Astrocyte of the cerebellum (primary cell): ENCODE results near the gene ACSL1.

Experiments
- DNase-seq: peaks from one replicate; pipeline ENCODE4 v3.0.0-alpha.2; 2011; ENCODE audit warnings: low read depth
- H3K4me3 ChIP-seq: 2 replicates; pipeline ENCODE4 v1.5.1; 2011; ENCODE audit warnings: mild to moderate bottlenecking, low read depth, low read length, moderate library complexity
- in situ Hi-C: cut with HindIII; loops from 2 replicates; pipeline ENCODE4 v1.10.0; 2017; ENCODE audit warnings: low sequenced_read_pairs
- TF ChIP-seq, protein P1 (sequence below): IDR thresholded peaks from 2 replicates; pipeline ENCODE4 v1.5.1; 2012; ENCODE audit warnings: low read length, low read depth, moderate library complexity, mild to moderate bottlenecking; ENCODE audit errors: missing control alignments

Gene ACSL1

DNA sequence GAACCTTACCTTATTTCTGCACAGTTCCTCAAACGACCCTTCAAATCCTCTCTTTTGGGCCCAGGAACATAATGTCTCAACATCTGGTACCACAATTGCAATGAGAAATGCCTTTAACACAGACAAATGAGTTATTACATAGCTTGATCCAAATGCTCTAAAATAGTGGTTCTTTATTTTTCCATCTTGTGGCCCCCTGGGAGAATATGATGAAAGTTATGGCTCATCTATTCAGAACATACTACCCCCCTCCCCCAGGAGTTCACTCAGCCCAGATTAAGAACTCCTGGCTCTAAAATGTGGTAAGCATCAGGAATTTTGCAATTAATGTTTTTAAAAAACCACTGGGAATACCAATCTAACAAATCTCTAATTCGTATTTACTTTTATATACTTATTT, 68.0 kb downstream of the ACSL1 start:
- no peak for DNase-seq
- TF ChIP-seq, protein P1, sequence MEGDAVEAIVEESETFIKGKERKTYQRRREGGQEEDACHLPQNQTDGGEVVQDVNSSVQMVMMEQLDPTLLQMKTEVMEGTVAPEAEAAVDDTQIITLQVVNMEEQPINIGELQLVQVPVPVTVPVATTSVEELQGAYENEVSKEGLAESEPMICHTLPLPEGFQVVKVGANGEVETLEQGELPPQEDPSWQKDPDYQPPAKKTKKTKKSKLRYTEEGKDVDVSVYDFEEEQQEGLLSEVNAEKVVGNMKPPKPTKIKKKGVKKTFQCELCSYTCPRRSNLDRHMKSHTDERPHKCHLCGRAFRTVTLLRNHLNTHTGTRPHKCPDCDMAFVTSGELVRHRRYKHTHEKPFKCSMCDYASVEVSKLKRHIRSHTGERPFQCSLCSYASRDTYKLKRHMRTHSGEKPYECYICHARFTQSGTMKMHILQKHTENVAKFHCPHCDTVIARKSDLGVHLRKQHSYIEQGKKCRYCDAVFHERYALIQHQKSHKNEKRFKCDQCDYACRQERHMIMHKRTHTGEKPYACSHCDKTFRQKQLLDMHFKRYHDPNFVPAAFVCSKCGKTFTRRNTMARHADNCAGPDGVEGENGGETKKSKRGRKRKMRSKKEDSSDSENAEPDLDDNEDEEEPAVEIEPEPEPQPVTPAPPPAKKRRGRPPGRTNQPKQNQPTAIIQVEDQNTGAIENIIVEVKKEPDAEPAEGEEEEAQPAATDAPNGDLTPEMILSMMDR, result no peak
- H3K4me3 ChIP-seq, result no peak overlapping the region
- in situ Hi-C loops, result no loop called here

GRCh38 chr4:184756399-184756798, 69.4 kb downstream of the ACSL1 start:
- H3K4me3 ChIP-seq, result no peak overlapping the region
- no peak for DNase-seq
- in situ Hi-C loops, result no loop called here
- TF ChIP-seq, protein P1, result no peak

DNA sequence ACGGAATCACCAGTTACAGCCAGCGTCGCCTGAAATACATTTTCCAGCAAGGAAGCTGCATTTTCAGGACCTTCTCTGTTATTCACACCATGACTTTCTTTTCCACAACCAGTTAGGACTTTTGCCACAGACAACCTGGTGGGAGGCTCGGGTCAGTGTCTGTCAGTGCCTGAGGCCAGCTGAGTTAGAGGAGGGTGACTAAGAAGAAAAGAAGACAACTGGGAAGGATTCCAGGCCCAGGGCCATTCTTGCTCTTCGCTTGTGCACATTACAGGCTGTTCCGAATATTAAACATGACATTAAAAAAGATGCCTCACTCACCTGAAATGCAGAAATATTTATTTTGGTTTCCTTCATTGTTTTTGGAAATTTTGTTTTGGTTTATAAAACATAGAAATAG, 70.5 kb downstream of the ACSL1 start:
- TF ChIP-seq, protein P1, result no peak
- in situ Hi-C loops, result no loop called here
- peak; percentile 16 for DNase-seq

DNA sequence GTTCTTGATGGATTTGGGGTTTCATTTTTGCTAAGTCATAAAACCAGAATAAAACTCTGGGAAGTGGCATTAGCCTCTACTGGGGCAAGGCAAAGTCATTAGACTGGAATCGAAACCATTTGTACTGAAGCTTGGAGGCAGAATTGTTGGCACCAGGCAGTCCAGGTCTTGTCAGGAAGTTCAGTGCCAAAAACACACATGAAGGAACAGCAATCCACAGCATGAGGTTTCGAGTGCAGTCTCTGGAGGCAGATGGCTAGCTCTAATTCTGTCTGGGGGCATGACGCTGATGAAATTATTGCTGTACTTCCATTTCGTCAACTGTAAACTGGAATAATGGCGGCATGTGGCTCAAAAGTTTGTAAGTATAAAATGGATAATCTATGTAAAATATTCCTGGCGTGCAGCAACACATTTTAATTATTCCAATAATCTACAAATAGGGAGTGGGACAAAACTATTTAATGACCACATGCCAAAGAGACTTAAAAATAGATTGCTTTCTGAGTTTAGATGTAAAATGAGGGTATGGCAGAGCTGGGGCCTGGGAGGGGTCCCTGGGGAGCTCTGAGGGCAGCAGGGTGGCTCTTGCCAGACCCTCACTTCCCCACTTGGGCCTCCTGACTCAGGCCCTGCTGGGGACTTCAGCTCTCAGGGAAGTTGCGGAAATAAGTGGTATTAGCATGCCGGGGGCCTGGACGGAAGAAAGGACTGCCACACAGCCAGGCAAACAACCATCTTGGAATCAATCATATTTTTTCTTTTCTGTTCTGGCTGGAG, 73.1 kb downstream of the ACSL1 start:
- DNase-seq, result no peak
- in situ Hi-C loops, result no loop called here
- no peak overlapping the region for H3K4me3 ChIP-seq
- TF ChIP-seq, protein P1, result no peak

More for the DNA sequence above, 70.5 kb downstream of the ACSL1 start:
- H3K4me3 ChIP-seq, result no peak overlapping the region

DNA sequence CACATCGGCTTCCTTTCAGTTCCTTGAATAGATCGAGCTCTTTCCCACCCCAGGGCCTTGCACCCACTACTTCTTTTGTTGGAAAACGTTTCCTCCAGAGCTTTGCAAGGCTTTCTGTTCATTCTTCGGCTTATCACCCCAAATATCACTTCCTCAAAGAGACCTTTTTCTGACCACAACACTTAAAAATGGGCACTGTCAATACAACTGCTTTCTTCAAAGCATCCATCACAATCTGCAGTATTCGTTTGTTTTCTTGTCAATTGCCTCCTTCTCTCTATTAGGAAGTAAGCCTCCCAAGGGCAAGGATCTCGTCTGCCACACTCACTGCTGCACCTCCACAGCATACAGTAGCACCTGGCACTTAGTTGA, 74.2 kb downstream of the ACSL1 start:
- no peak for DNase-seq
- H3K4me3 ChIP-seq, result no peak overlapping the region
- TF ChIP-seq, protein P1, result no peak
- in situ Hi-C loops, result no loop called here

- H3K4me3 ChIP-seq, result no peak overlapping the region
- in situ Hi-C loops, result no loop called here
- DNase-seq, result no peak
- TF ChIP-seq, protein P1, result no peak
Measured at GRCh38 chr4:184750926-184751584, 74.7 kb downstream of the ACSL1 start.
